Inflammatory macrophage treated with lipopolysaccharide for 1 hour (primary cell): ENCODE measurements around the gene CEP112.
"Not testable (repeated sequence)": the region's sequence is repeated elsewhere in the genome, so short reads cannot be mapped to it uniquely, and the experiment has no call there.

Source experiments
- DNase-seq, 2 donors: peaks; one replicate each; pipeline ENCODE4 v3.0.0-alpha.2; 2020 to 2022

Gene CEP112

GRCh38 chr17:65756760-65757159 lies 435.2 kb downstream of the CEP112 start:
- no peak for DNase-seq

- no peak for DNase-seq
These were observed 436.1 kb downstream of the CEP112 start for GRCh38 chr17:65755799-65756198.

- no peak for DNase-seq
These were observed 437.3 kb downstream of the CEP112 start for GRCh38 chr17:65754630-65755029.

GRCh38 chr17:65754081-65754480 lies 437.9 kb downstream of the CEP112 start:
- DNase-seq = no peak

- DNase-seq = no peak
These were observed 438.6 kb downstream of the CEP112 start for GRCh38 chr17:65753348-65753747.

- no peak for DNase-seq
These were observed 440.7 kb downstream of the CEP112 start for GRCh38 chr17:65751263-65751662.

- no peak for DNase-seq
These were observed 441.3 kb downstream of the CEP112 start for GRCh38 chr17:65750631-65751115.

- no peak for DNase-seq
These were observed 441.8 kb downstream of the CEP112 start for GRCh38 chr17:65750166-65750565.

GRCh38 chr17:65749479-65749878 lies 442.5 kb downstream of the CEP112 start:
- DNase-seq = no peak

GRCh38 chr17:65745241-65745640 lies 446.7 kb downstream of the CEP112 start:
- DNase-seq = no peak

- DNase-seq = no peak
These were observed 448.7 kb downstream of the CEP112 start for GRCh38 chr17:65743308-65743655.

- no peak for DNase-seq
These were observed 449.3 kb downstream of the CEP112 start for GRCh38 chr17:65742403-65743307.

- no peak for DNase-seq
These were observed 450.2 kb downstream of the CEP112 start for GRCh38 chr17:65741710-65742109.

- DNase-seq = no peak
These were observed 452.9 kb downstream of the CEP112 start for GRCh38 chr17:65739034-65739433.

GRCh38 chr17:65737451-65737850 lies 454.5 kb downstream of the CEP112 start:
- no peak for DNase-seq

GRCh38 chr17:65733314-65733713 lies 458.6 kb downstream of the CEP112 start:
- DNase-seq = no peak

- not testable (repeated sequence) for DNase-seq
These were observed 459.3 kb downstream of the CEP112 start for GRCh38 chr17:65732667-65733066.

GRCh38 chr17:65730711-65731169 lies 461.2 kb downstream of the CEP112 start:
- no peak for DNase-seq

- DNase-seq = no peak
These were observed 462.7 kb downstream of the CEP112 start for GRCh38 chr17:65729207-65729606.

GRCh38 chr17:65727832-65728231 lies 464.1 kb downstream of the CEP112 start:
- no peak for DNase-seq

- DNase-seq = no peak
These were observed 464.7 kb downstream of the CEP112 start for GRCh38 chr17:65727246-65727645.

GRCh38 chr17:65723431-65724151 lies 468.3 kb downstream of the CEP112 start:
- DNase-seq = no peak

- DNase-seq = no peak
These were observed 473.3 kb downstream of the CEP112 start for GRCh38 chr17:65718601-65719000.
